Mesothelial cell of epicardium (in vitro differentiated cells): ENCODE data around the gene ADH6. TPM values are rescaled to one million over a fixed set of nuclear protein-coding genes. Genes with fewer than 3 reads are reported as not detected.

ENCODE experiments used
- DNase-seq, 2 experiments: peaks; one replicate each; pipeline ENCODE4 v3.0.0; 2021; ENCODE audit warnings: low spot score in 2 of 2; ENCODE audit not compliant: unreplicated experiment in 2 of 2
- H3K27ac Mint-ChIP-seq: 2 replicates; pipeline ENCODE4 v1.8.0; 2021; ENCODE audit warnings: mixed read lengths
- H3K27me3 Mint-ChIP-seq: 2 replicates; pipeline ENCODE4 v1.8.0; 2021; ENCODE audit warnings: low read depth, mixed read lengths
- H3K36me3 Mint-ChIP-seq: 2 replicates; pipeline ENCODE4 v1.8.0; 2021; ENCODE audit warnings: mixed read lengths
- H3K4me1 Mint-ChIP-seq: 2 replicates; pipeline ENCODE4 v1.8.0; 2021; ENCODE audit warnings: mixed read lengths
- H3K4me3 Mint-ChIP-seq: 2 replicates; pipeline ENCODE4 v1.8.0; 2021; ENCODE audit warnings: mild to moderate bottlenecking, moderate library complexity, mixed read lengths
- H3K9me3 Mint-ChIP-seq: 2 replicates; pipeline ENCODE4 v1.8.0; 2021; ENCODE audit warnings: mixed read lengths
- total RNA-seq: library from RNA; stranded (reverse); gene quantifications from 3 replicates; pipeline ENCODE4 v1.2.1, GENCODE V29; 2021
- TF ChIP-seq, protein P1 (sequence below): fragments of 200-600 bp; sonication (generic); IDR thresholded peaks from one replicate; pipeline ENCODE4 v1.5.0; 2021; ENCODE audit warnings: antibody characterized with exemption; ENCODE audit not compliant: unreplicated experiment

Gene ADH6
- total RNA-seq, 1 donor from 2014 or later = not detected

DNA sequence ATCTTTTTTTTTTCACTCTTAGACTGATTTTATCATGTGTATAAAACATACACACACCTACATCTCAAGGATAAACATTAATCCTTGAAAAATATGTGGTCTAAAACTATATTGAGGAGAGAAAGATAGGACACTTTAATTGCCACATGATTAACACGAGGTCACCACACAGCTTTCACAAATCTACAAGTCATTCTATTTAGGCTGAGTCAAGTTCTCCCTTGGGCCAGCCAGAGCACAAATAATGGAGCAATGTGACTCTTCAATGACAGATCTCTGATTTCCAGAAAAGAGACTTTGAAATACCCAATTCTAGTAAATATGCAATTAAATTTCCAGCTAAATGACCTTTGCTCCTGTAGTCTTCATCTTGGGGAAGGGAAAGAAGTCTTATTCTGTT lies 62.1 kb downstream of the ADH6 start:
- TF ChIP-seq, protein P1, sequence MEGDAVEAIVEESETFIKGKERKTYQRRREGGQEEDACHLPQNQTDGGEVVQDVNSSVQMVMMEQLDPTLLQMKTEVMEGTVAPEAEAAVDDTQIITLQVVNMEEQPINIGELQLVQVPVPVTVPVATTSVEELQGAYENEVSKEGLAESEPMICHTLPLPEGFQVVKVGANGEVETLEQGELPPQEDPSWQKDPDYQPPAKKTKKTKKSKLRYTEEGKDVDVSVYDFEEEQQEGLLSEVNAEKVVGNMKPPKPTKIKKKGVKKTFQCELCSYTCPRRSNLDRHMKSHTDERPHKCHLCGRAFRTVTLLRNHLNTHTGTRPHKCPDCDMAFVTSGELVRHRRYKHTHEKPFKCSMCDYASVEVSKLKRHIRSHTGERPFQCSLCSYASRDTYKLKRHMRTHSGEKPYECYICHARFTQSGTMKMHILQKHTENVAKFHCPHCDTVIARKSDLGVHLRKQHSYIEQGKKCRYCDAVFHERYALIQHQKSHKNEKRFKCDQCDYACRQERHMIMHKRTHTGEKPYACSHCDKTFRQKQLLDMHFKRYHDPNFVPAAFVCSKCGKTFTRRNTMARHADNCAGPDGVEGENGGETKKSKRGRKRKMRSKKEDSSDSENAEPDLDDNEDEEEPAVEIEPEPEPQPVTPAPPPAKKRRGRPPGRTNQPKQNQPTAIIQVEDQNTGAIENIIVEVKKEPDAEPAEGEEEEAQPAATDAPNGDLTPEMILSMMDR = no peak
- H3K36me3 Mint-ChIP-seq = no peaks in the 10 kb centered on the region
- H3K4me3 Mint-ChIP-seq = no peak overlapping the region
- H3K4me1 Mint-ChIP-seq = no peaks in the 10 kb centered on the region
- DNase-seq = no peak
- no peak overlapping the region for H3K27ac Mint-ChIP-seq
- H3K9me3 Mint-ChIP-seq = peaks cover 3% of the 10 kb centered on the region
- no peaks in the 10 kb centered on the region for H3K27me3 Mint-ChIP-seq

DNA sequence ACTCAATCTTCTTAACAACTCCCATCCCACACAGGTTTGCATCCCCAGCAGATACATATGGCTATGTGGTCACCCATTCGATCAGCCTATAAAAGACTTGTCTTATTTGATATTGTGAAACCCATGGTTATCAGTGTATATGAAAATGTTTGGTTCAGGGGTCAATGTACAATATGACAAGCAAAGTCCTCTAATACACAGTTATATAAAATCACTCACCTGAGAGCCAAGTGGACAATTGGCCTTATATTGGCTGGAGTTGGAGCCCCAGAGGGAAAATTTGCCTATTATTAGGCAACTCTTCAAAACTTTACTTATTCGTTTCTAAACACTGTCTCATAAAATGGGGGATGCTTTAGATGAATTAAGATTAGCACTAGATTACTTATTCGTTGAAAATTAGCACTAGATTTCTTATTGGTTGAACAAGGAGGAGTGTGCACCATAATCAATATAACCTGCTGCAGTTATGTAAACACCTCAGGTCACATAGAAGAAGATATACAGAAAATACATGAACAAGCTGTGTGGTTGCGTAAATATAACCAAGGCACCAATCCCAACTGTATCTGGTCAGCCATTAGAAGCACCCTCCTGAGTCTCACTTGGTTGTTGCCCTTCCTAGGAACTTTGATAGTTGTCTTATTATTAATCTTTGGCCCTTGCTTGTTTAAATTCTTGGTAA lies 64.2 kb downstream of the ADH6 start:
- no peak for DNase-seq
- H3K9me3 Mint-ChIP-seq = peaks cover 20% of the 10 kb centered on the region
- no peak overlapping the region for H3K4me3 Mint-ChIP-seq
- TF ChIP-seq, protein P1 = no peak
- no peaks in the 10 kb centered on the region for H3K4me1 Mint-ChIP-seq
- H3K27ac Mint-ChIP-seq = no peak overlapping the region
- no peaks in the 10 kb centered on the region for H3K27me3 Mint-ChIP-seq
- H3K36me3 Mint-ChIP-seq = peaks cover 8% of the 10 kb centered on the region

Other genes starting within 250 kb of the ADH6 start
- gene METAP1, start 223.5 kb downstream of the ADH6 start, total RNA-seq = 51.1 to 53.5 TPM (median 51.6 TPM) in 3 replicates
- 123 to 129 TPM (median 125 TPM) in 3 replicates for gene ADH5, start 130.5 kb downstream of the ADH6 start, total RNA-seq
- not detected in 3 replicates for gene ADH4, start 74.9 kb downstream of the ADH6 start, total RNA-seq
- gene ADH1A, start 71.7 kb upstream of the ADH6 start, total RNA-seq = not detected in 3 replicates
- 0.14 TPM in 1 of 3 replicates, not detected in the others for gene ADH1B, start 102.2 kb upstream of the ADH6 start, total RNA-seq
- 0.34 to 0.69 TPM (median 0.54 TPM) in 3 replicates for gene ADH1C, start 133.5 kb upstream of the ADH6 start, total RNA-seq
- not detected in 3 replicates for gene ADH7, start 216.1 kb upstream of the ADH6 start, total RNA-seq